ENCODE measurements around the gene TNFRSF1A. TPM values are rescaled to one million over a fixed set of nuclear protein-coding genes. Genes with fewer than 3 reads are reported as not detected.

Gene TNFRSF1A
- total and polyA plus RNA-seq, 2 of the 13 experiments (the other 11 are each of a cell fraction or from before 2014, with no cell fraction given) = 41.5 to 61.2 TPM

DNA sequence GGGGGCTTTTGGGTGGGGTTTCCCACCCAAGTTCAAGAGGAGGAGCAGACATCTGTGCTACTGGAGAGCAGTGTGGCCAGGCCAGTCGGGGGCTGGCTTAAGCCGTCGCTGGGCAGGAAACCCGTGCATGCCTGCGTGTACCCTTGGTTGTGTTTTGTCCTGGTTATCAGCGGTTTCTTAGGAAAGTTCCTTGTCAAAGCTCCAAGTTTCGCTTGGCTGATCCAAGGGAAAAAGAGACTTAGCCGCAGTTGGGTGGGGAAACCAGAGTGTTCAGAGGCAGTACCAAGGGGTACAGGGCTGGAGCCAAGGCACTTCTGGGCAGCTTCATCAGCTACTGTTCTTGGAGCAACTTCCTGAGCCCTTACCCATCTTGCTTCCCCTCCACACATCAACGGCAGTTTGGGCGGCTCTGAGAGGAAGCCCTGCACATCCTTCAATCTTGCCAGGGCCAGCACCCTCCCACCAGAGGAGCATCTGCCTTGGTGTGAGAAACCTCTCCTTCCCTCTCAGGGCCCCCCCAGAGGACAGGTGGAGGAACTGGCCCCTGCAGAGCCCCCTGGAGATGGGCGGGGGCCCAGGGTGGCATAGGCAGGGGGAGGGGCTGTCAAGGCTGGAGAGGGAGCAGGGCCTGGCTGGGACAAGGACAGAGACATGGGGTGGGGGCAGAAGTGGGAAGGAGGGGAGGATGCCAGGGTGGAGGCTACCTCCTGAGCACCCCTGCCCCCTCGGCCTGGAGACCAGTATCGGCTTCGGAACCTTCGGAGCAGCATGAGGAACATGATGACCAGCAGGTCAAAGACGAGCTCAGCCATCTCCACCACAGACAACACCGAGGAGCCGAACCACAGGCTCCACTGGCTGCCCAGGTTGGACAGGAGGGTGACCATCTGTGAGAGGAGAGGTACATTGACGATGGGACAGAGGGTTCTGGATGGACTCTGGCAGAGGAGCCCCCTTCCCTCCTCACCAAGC lies 5.8 kb upstream of the TNFRSF1A start (continued):
- TF ChIP-seq, protein P1, sequence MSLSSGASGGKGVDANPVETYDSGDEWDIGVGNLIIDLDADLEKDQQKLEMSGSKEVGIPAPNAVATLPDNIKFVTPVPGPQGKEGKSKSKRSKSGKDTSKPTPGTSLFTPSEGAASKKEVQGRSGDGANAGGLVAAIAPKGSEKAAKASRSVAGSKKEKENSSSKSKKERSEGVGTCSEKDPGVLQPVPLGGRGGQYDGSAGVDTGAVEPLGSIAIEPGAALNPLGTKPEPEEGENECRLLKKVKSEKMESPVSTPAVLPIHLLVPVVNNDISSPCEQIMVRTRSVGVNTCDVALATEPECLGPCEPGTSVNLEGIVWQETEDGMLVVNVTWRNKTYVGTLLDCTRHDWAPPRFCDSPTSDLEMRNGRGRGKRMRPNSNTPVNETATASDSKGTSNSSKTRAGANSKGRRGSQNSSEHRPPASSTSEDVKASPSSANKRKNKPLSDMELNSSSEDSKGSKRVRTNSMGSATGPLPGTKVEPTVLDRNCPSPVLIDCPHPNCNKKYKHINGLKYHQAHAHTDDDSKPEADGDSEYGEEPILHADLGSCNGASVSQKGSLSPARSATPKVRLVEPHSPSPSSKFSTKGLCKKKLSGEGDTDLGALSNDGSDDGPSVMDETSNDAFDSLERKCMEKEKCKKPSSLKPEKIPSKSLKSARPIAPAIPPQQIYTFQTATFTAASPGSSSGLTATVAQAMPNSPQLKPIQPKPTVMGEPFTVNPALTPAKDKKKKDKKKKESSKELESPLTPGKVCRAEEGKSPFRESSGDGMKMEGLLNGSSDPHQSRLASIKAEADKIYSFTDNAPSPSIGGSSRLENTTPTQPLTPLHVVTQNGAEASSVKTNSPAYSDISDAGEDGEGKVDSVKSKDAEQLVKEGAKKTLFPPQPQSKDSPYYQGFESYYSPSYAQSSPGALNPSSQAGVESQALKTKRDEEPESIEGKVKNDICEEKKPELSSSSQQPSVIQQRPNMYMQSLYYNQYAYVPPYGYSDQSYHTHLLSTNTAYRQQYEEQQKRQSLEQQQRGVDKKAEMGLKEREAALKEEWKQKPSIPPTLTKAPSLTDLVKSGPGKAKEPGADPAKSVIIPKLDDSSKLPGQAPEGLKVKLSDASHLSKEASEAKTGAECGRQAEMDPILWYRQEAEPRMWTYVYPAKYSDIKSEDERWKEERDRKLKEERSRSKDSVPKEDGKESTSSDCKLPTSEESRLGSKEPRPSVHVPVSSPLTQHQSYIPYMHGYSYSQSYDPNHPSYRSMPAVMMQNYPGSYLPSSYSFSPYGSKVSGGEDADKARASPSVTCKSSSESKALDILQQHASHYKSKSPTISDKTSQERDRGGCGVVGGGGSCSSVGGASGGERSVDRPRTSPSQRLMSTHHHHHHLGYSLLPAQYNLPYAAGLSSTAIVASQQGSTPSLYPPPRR (CRISPR knock-in tag; IDR thresholded peaks at IDR 0.05; ENCODE audit: borderline replicate concordance) = no peak
- TF ChIP-seq, protein P2, sequence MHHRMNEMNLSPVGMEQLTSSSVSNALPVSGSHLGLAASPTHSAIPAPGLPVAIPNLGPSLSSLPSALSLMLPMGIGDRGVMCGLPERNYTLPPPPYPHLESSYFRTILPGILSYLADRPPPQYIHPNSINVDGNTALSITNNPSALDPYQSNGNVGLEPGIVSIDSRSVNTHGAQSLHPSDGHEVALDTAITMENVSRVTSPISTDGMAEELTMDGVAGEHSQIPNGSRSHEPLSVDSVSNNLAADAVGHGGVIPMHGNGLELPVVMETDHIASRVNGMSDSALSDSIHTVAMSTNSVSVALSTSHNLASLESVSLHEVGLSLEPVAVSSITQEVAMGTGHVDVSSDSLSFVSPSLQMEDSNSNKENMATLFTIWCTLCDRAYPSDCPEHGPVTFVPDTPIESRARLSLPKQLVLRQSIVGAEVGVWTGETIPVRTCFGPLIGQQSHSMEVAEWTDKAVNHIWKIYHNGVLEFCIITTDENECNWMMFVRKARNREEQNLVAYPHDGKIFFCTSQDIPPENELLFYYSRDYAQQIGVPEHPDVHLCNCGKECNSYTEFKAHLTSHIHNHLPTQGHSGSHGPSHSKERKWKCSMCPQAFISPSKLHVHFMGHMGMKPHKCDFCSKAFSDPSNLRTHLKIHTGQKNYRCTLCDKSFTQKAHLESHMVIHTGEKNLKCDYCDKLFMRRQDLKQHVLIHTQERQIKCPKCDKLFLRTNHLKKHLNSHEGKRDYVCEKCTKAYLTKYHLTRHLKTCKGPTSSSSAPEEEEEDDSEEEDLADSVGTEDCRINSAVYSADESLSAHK (CRISPR knock-in tag; IDR thresholded peaks at IDR 0.05; ENCODE audit: borderline replicate concordance) = no peak
- TF ChIP-seq MLLT10 (CRISPR knock-in tag; IDR thresholded peaks at IDR 0.05) = no peak
- TF ChIP-seq, protein P3, sequence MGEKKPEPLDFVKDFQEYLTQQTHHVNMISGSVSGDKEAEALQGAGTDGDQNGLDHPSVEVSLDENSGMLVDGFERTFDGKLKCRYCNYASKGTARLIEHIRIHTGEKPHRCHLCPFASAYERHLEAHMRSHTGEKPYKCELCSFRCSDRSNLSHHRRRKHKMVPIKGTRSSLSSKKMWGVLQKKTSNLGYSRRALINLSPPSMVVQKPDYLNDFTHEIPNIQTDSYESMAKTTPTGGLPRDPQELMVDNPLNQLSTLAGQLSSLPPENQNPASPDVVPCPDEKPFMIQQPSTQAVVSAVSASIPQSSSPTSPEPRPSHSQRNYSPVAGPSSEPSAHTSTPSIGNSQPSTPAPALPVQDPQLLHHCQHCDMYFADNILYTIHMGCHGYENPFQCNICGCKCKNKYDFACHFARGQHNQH (CRISPR knock-in tag; IDR thresholded peaks at IDR 0.05) = no peak
- no peak for TF ChIP-seq NR3C1 (CRISPR knock-in tag; IDR thresholded peaks at IDR 0.05)
- no peak for TF ChIP-seq ZBTB8A (CRISPR knock-in tag; IDR thresholded peaks at IDR 0.05; ENCODE audit: borderline replicate concordance, low read depth)
